PFSK-1 (cell line): ENCODE results near the gene C12orf57.

Source experiments
- FOXP2 ChIP-seq: optimal IDR thresholded peaks from 2 replicates; pipeline ENCODE3; 2011; ENCODE audit warnings: borderline replicate concordance, control low read depth, inconsistent platforms; ENCODE audit not compliant: insufficient read depth; ENCODE audit errors: extremely low read length, extremely low read depth
- POLR2AphosphoS5 ChIP-seq: IDR thresholded peaks from 2 replicates; pipeline ENCODE4 v1.6.1; 2012; ENCODE audit warnings: low read depth, mild to moderate bottlenecking, control low read depth, low read length, moderate library complexity
- SIN3A ChIP-seq: IDR thresholded peaks from 2 replicates; pipeline ENCODE4 v1.6.1; 2012; ENCODE audit warnings: mild to moderate bottlenecking, low read length, moderate library complexity, borderline replicate concordance; ENCODE audit not compliant: insufficient read depth
- TAF1 ChIP-seq: IDR thresholded peaks from 2 replicates; pipeline ENCODE4 v1.6.1; 2012; ENCODE audit warnings: low read length, control low read depth, borderline replicate concordance; ENCODE audit not compliant: insufficient read depth
- TF ChIP-seq, protein P1 (sequence below), 2 experiments: IDR thresholded peaks; 2 replicates each; pipeline versions ENCODE4 v1.6.1 to v1.8.0; 2011 to 2012; ENCODE audit warnings: low read depth in 2 of 2, low read length in 2 of 2, control low read depth in 1 of 2, inconsistent platforms in 1 of 2, mild to moderate bottlenecking in 1 of 2, moderate library complexity in 1 of 2; ENCODE audit not compliant: insufficient read depth in 1 of 2

C12orf57 gene

DNA sequence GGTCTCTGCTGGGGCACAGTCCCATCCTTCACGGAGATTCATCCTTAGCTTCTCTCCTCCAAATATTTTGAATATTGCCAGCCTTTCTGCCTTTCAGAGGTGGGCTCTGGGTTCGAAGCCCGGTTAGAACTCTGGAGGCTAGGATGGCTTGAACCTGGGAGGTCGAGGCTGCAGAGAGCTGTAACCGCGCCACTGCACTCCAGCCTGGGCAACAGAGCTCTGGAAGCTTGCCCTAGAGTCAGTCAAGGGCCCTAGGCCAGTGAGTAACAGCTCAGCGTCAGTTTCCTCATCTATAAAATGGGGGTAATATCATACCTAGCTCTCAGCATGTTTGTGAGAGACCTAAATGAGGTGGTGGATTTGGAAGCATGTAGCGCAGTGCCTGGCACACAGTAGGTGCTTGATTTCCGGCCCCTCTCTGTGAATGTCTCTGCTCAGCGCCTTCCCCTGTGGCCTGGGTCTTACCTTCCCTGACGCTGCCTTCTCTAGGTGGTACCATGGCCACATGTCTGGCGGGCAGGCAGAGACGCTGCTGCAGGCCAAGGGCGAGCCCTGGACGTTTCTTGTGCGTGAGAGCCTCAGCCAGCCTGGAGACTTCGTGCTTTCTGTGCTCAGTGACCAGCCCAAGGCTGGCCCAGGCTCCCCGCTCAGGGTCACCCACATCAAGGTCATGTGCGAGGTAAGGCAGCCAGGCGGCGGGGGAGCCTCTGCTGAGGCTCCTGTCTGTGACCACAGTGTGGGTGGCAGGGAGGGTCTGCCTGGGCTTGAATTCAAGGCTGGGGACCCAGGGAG is 10.7 kb downstream of the C12orf57 start:
- TF ChIP-seq POLR2AphosphoS5 = no peak
- TF ChIP-seq SIN3A = no peak
- no peak for TF ChIP-seq FOXP2
- TF ChIP-seq, protein P1, sequence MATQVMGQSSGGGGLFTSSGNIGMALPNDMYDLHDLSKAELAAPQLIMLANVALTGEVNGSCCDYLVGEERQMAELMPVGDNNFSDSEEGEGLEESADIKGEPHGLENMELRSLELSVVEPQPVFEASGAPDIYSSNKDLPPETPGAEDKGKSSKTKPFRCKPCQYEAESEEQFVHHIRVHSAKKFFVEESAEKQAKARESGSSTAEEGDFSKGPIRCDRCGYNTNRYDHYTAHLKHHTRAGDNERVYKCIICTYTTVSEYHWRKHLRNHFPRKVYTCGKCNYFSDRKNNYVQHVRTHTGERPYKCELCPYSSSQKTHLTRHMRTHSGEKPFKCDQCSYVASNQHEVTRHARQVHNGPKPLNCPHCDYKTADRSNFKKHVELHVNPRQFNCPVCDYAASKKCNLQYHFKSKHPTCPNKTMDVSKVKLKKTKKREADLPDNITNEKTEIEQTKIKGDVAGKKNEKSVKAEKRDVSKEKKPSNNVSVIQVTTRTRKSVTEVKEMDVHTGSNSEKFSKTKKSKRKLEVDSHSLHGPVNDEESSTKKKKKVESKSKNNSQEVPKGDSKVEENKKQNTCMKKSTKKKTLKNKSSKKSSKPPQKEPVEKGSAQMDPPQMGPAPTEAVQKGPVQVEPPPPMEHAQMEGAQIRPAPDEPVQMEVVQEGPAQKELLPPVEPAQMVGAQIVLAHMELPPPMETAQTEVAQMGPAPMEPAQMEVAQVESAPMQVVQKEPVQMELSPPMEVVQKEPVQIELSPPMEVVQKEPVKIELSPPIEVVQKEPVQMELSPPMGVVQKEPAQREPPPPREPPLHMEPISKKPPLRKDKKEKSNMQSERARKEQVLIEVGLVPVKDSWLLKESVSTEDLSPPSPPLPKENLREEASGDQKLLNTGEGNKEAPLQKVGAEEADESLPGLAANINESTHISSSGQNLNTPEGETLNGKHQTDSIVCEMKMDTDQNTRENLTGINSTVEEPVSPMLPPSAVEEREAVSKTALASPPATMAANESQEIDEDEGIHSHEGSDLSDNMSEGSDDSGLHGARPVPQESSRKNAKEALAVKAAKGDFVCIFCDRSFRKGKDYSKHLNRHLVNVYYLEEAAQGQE (IDR thresholded peaks at IDR 0.05; ENCODE audit: insufficient read depth in 1 of 2, low read depth in 2 of 2, low read length in 2 of 2) = no peak
- no peak for TF ChIP-seq TAF1

DNA sequence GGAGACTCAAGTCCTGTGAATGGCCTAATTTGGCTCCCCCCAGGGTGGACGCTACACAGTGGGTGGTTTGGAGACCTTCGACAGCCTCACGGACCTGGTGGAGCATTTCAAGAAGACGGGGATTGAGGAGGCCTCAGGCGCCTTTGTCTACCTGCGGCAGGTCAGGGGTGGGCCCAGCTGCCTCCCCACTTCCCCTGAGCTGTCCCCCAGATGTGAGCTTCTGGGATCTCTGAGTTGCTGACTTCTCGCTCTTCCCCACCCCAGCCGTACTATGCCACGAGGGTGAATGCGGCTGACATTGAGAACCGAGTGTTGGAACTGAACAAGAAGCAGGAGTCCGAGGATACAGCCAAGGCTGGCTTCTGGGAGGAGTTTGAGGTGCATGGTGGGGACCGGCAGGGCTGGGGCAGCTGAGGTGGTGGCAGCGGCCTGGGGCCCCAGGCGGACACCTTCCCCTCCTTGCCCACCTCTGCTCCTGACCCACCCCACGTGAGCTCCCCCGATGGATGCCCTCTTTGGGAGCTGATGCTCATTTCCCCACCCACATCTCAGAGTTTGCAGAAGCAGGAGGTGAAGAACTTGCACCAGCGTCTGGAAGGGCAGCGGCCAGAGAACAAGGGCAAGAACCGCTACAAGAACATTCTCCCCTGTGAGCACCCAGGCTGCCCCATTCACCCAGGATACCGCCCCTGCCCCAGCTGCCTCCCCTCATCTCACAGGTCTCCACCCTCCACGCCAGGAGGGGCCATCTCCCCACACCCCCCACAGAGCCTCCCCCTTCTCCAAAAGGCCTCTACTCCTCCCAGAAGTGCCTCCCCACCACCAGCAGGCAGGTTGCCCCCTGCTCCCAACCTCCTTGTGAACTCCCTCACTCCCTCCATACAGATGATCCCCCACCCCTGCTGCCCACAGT is 11.5 kb downstream of the C12orf57 start:
- TF ChIP-seq TAF1 (no peak), FOXP2 (no peak), POLR2AphosphoS5 (no peak), SIN3A (no peak)
- TF ChIP-seq, protein P1 (IDR thresholded peaks at IDR 0.05; ENCODE audit: insufficient read depth in 1 of 2, low read depth in 2 of 2, low read length in 2 of 2) = no peak

DNA sequence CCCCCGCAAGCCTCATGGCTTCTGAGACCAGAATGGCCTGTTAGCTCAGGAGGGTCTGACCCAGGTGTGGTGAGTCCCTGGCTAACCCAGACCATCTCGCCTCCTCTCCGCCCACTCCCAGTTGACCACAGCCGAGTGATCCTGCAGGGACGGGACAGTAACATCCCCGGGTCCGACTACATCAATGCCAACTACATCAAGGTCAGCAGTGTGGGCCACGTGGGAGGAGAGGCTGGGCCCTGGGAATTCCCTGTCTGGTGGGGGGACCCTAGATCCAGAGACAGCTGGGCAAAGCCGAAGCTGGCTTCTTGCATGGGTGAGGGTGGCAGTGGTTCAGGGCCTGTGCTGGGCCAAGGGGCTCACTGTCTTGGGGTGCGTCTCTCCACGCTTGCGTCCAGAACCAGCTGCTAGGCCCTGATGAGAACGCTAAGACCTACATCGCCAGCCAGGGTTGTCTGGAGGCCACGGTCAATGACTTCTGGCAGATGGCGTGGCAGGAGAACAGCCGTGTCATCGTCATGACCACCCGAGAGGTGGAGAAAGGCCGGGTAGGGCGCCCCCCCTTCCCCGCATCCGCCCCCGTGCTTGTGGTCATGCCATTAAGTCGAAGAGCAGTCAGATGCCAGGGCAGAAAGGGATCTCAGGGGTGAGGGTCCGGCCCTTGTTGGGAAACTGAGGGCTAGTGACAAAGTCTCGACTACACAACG is 12.4 kb downstream of the C12orf57 start:
- TF ChIP-seq POLR2AphosphoS5 = no peak
- TF ChIP-seq TAF1 = no peak

DNA sequence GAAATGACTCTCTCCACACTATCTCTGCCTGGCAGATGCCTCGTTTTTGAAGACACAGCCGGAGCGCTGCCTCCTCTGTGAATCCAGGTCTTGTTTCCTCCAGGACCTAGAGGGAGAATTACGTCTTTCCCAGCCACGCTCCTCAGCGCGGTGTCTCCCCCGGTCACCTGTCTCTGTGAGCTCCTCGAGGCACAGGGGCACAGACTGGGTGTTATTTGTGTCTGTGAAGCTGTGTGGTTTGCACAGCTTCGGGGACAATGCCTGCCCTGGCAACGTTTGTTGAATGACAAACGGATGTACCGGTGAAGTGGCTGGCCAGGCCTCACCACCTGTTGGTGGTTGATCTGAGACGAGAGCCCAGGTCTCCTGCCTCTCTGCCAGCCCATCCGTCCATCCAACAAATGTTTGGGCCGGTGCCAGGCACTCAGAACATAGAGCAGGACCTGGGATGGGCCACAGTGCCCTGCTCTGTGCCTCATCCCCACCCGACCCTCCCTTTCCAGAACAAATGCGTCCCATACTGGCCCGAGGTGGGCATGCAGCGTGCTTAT is 13.4 kb downstream of the C12orf57 start:
- no peak for TF ChIP-seq SIN3A
- TF ChIP-seq, protein P1 (IDR thresholded peaks at IDR 0.05; ENCODE audit: insufficient read depth in 1 of 2, low read depth in 2 of 2, low read length in 2 of 2) = no peak

DNA sequence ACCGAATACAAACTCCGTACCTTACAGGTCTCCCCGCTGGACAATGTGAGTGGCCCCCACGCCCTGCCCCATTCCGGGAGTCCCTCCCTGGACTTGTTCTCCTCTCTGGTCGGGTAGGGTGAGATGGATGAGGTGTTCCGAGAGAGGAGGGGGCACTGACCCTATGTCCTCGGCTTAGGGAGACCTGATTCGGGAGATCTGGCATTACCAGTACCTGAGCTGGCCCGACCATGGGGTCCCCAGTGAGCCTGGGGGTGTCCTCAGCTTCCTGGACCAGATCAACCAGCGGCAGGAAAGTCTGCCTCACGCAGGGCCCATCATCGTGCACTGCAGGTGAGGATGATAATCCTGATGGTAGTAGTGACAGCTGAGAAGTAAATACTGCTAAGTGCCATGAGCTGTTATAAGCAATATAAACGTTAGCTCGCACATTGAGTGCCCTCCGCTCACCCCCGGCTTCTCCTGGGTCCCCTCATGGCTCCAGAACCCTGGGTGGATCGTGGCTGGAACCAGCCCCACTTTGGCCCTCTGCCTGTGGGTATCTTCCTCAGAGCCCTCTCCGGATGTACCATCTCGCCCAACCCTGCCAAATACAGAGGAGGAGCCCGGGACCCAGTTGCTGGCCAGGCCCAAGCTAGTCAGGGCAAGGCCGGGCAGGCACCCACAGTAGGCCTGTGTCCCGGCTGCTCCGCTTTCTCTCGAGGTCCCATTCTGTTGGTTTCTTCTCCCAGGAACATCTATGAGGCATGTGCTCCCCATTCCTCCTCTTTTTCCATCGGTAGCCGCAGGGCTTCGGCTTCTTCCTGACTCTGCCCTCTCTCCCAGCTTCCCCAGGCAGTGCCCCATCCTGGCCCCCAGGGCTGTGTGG is 14.2 kb downstream of the C12orf57 start:
- no peak for TF ChIP-seq FOXP2
- TF ChIP-seq SIN3A = no peak
- TF ChIP-seq TAF1 = no peak
- TF ChIP-seq, protein P1 (IDR thresholded peaks at IDR 0.05; ENCODE audit: insufficient read depth in 1 of 2, low read depth in 2 of 2, low read length in 2 of 2) = no peak
- TF ChIP-seq POLR2AphosphoS5 = no peak
